Measurements from ENCODE around the gene HYAL3.

The HYAL3 gene

DNA sequence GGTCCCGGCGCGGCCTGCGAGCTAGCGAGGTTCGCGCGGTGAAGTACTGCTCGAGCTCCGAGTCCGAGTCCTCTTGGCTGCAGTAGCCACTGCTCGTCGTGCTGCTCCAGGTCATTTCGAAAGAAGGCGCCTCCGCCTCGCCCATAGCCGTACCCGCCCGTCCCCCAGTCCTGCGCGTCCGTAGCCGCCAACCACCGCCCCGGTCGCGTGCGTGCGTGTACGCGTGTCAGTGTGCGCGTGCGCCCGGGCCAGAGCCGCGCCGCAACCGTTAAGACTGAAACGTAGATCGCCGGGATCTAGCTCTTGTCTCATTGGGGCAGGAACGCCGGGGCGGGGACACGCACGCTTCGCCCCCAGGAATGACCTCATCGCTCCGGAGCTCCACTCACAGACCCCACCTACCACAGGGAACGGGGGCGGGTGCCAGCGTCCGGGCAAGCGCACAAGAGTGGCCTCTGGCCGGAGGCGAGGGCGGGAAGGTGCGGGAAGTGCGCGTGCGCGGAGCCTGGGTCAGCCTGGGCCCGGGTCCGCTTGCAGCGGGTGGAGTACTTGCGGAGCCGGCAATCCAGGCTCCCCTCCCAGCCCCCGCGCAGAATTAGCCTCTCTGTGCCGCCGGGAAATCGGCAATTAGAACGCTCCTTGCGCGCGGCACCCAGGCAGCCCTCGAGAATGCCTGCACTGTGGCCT is 38.1 kb upstream of the HYAL3 start:
- peak overlapping the region; percentile 85 to 89 for H3K4me3 ChIP-seq (replicated peaks in 1 of 2; ENCODE audit: low read depth in 2 of 2, low read length in 2 of 2)
- DNase-seq (ENCODE audit: low read depth in 2 of 2), result peak; percentile 100
- TF ChIP-seq, protein P1, sequence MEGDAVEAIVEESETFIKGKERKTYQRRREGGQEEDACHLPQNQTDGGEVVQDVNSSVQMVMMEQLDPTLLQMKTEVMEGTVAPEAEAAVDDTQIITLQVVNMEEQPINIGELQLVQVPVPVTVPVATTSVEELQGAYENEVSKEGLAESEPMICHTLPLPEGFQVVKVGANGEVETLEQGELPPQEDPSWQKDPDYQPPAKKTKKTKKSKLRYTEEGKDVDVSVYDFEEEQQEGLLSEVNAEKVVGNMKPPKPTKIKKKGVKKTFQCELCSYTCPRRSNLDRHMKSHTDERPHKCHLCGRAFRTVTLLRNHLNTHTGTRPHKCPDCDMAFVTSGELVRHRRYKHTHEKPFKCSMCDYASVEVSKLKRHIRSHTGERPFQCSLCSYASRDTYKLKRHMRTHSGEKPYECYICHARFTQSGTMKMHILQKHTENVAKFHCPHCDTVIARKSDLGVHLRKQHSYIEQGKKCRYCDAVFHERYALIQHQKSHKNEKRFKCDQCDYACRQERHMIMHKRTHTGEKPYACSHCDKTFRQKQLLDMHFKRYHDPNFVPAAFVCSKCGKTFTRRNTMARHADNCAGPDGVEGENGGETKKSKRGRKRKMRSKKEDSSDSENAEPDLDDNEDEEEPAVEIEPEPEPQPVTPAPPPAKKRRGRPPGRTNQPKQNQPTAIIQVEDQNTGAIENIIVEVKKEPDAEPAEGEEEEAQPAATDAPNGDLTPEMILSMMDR (IDR thresholded peaks at IDR 0.05; ENCODE audit: low read depth, low read length), result no peak

DNA sequence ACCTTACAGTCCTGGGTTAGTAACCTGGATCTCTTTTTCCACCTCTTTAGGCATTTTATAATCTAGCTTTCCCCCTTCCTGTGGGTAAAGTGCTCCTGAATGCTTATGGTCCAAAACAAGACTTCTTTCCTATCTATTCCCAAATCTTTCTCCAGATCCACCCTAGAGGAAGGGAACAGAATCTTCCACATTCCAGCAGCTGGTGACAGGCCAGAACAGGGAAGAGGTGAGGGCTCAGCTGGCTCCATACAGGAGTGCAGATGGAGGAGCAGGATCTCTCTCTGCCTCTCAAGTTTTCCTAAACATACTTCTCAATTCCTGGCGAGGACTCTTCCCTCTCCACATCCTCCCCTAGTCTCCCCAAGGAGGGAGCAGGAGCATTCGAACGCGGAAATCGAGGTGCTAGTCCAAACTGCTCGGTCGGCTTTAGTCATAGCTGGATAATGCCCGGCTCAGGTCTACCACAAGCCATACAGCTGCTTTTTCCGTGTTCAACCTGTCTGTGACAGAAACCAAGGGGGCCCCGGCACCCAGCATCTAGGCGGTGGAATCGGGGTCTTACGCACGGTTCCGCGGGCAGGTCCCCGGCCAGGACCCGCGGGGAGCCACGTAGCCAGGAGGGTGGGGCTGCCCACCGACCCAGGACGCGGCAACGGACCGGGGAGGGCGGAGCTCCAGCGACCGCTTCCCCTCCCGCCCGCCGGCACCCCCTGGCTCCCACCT is 37.4 kb upstream of the HYAL3 start:
- peak; percentile 39 to 49 for DNase-seq (ENCODE audit: low read depth in 2 of 2)

DNA sequence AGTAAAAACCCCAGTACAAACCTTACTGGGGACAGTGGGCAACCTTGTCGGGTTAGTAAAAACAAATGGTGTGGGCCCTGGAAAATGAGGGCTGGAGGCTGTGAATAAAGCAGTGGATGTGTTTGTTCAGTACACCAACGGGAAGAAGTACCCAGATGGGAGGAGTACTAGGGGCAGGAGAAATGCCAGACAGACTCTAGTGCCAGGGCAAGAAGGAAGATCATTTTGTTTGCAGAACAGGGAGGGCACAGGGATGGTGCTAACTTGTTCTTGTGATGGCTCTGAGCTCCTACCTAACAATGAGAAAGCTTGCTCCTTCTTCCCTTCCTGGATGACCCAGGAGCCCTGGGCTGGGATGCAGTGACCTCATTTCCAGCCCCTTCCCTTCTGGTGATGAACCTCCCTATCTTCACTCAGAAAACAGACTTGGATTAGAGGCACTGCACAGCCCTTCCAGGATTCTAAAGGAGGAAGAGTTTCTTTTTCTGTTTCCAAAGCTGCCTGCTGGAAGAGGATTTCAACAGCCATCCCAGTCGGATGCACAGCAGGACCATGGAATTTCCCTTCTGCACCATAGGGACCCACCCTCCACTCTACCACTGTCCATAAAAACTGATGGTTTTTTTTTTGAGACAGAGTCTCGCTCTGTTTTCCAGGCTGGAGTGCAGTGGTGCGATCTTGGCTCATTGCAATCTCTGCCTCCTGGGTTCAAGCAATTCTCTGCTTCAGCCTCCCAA is 35.3 kb upstream of the HYAL3 start:
- H3K4me3 ChIP-seq (replicated peaks in 1 of 2; ENCODE audit: low read depth in 2 of 2, low read length in 2 of 2), result peak overlapping the region in 1 of 2 donors; percentile 13
- no peak for DNase-seq (ENCODE audit: low read depth in 2 of 2)

More for the DNA sequence above, 37.4 kb upstream of the HYAL3 start:
- TF ChIP-seq, protein P1 (IDR thresholded peaks at IDR 0.05; ENCODE audit: low read depth, low read length), result no peak
- H3K4me3 ChIP-seq (replicated peaks in 1 of 2; ENCODE audit: low read depth in 2 of 2, low read length in 2 of 2), result peak overlapping the region; percentile 85 to 89

DNA sequence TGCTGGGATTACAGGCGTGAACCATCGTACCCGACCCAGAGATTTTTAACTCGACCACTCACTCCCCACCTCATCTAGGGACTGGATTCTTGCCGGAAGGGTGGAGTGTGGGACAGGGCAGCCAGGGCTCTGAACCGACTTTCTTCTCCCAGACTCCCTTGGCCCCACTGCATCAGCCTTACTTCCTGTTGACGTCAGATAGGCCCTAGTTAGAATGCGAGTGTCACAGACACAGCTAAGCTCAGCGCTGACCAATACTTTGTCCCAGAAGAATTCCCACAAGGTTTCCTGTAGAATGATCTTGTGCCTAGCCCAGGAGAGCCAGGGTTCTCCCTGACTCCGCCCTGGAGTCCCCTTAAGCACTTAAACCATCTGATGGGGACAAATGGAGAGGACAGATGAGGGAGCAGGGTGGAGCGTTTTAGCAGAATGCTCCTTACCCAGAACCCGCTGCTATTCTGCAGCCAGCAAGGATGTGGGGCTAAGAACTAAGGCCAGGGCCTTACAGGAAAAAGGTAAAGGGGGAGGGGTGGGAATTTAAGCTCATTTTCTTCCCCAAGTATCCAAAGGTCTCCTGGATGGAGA is 34.6 kb upstream of the HYAL3 start:
- TF ChIP-seq, protein P1 (IDR thresholded peaks at IDR 0.05; ENCODE audit: low read depth, low read length), result no peak
- peak; percentile 93 to 95 for DNase-seq (ENCODE audit: low read depth in 2 of 2)
- peak overlapping the region in 1 of 2 donors; percentile 21 for H3K4me3 ChIP-seq (replicated peaks in 1 of 2; ENCODE audit: low read depth in 2 of 2, low read length in 2 of 2)

More for the DNA sequence above, 35.3 kb upstream of the HYAL3 start:
- TF ChIP-seq, protein P1 (IDR thresholded peaks at IDR 0.05; ENCODE audit: low read depth, low read length), result no peak

DNA sequence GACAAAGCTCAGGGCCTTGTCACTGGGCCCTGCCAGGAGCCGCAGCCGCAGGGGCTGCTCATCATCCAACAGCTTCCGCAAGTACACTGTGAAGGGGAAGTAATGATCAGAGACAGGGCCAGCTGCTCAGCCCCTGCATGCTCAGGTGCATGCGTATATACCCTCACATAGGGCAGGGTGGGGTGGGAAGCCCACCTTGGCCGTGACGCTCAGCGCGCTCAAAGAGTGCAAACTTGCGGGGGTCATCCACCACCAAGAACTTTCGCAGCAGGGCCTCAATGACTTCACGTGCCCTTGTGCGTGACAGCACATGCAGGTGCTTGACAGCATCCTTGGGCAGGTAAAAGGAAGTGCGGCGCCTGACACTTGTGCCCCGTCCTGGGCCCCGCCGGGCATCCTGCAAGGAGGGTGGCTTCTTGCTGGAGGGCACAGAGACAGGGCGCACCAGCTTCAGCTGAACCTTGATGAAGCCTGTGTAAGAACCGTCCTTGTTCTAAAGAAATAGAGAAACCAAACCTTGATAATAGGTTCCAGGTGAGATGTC is 32.2 kb upstream of the HYAL3 start:
- no peak for DNase-seq (ENCODE audit: low read depth in 2 of 2)
- H3K4me3 ChIP-seq (replicated peaks in 1 of 2; ENCODE audit: low read depth in 2 of 2, low read length in 2 of 2), result no peak overlapping the region

DNA sequence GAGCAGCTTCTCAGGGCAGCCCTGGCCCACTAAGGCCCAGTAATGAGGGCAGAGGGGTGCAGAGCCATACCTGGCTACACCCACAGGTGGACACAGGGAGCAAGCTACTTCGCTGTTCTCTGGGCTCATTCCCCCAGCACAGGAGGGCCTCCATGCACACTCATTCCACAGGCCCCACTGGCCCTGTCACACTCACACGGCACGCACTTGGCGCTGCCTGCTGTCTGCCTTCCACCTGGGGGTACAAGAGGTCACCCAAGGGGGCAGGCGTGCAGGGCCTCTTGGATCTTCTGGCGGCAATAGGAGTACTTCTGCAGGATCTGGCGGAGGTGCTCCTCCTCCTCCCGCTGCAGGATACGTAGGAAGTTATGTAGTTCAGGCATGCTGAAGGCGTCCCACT is 31.1 kb upstream of the HYAL3 start:
- no peak overlapping the region for H3K4me3 ChIP-seq (replicated peaks in 1 of 2; ENCODE audit: low read depth in 2 of 2, low read length in 2 of 2)
- DNase-seq (ENCODE audit: low read depth in 2 of 2), result no peak
- TF ChIP-seq, protein P1 (IDR thresholded peaks at IDR 0.05; ENCODE audit: low read depth, low read length), result no peak

More for the DNA sequence above, 32.2 kb upstream of the HYAL3 start:
- TF ChIP-seq, protein P1 (IDR thresholded peaks at IDR 0.05; ENCODE audit: low read depth, low read length), result no peak
